Ovary (tissue), 9 donors: ENCODE results near the gene RNF41. TPM values are rescaled to one million over a fixed set of nuclear protein-coding genes. Genes with fewer than 3 reads are reported as not detected.

ENCODE experiments used
- DNase-seq, 5 donors: peaks; one replicate each; pipeline ENCODE4 v3.0.0-alpha.2; 2019 to 2020
- H3K27ac ChIP-seq, 2 donors: fragments of 200-600 bp; one replicate each; pipeline versions ENCODE4 v1.5.1 to v1.8.0; 2019 to 2022
- H3K27me3 ChIP-seq: fragments of 200-600 bp; one replicate; pipeline ENCODE4 v1.8.0; 2022
- H3K36me3 ChIP-seq: fragments of 200-600 bp; sonication (generic); one replicate; pipeline ENCODE4 v1.5.1; 2019
- H3K4me1 ChIP-seq: one replicate; pipeline ENCODE4 v1.8.1; 2013; ENCODE audit warnings: mild to moderate bottlenecking, moderate library complexity; ENCODE audit not compliant: insufficient read depth
- H3K4me3 ChIP-seq: fragments of 200-600 bp; sonication (generic); one replicate; pipeline ENCODE4 v1.5.1; 2017
- H3K9me3 ChIP-seq, 2 donors: fragments of 200-600 bp in 1 of 2; sonication (generic) in 1 of 2; one replicate each; pipeline versions ENCODE4 v1.5.1 to v1.8.1; 2013 to 2019; ENCODE audit warnings: mild to moderate bottlenecking in 1 of 2, moderate library complexity in 1 of 2
- CTCF ChIP-seq, 3 donors: fragments of 450-650 bp in 2 of 3; fragments of 200-600 bp in 1 of 3; IDR thresholded peaks; one replicate each; pipeline versions ENCODE4 v1.5.1 to v1.8.0; 2016 to 2022; ENCODE audit warnings: antibody characterized with exemption in 3 of 3, mild to moderate bottlenecking in 1 of 3
- EP300 ChIP-seq: sonication (generic); formaldehyde crosslinking; IDR thresholded peaks from one replicate; pipeline ENCODE4 v1.6.1; 2017; ENCODE audit warnings: antibody characterized with exemption
- POLR2A ChIP-seq: fragments of 450-650 bp; IDR thresholded peaks from one replicate; pipeline ENCODE4 v1.6.1; 2017; ENCODE audit warnings: antibody characterized with exemption, mild to moderate bottlenecking, moderate library complexity
- WGBS, 3 donors: extraction: QIAGEN DNeasy Blood & Tissue Kit in 1 of 3; methylation state at CpG; one replicate each; pipeline versions ENCODE4 v1.1.5 to v1.1.7; 2013 to 2017; 5-methylcytosine and 5-hydroxymethylcytosine counted together
- intact Hi-C, 4 donors: fragments of 100-400 bp; cut with DNase I; formaldehyde crosslinking; loops; one replicate each; pipeline versions ENCODE4 v1.11.0 to v1.15.1; 2022 to 2023
- polyA plus RNA-seq, 2 donors: library from polyadenylated mRNA; stranded (reverse); fragments of 200-250 nt in 1 of 2; fragments of 350-450 nt in 1 of 2; fragmentation: Illumina TruSeq in 1 of 2; extraction: RNeasy Lipid Tissue Mini Kit (QIAGEN cat#74804) in 1 of 2; gene quantifications; one replicate each; pipeline ENCODE4 v1.2.3, GENCODE V29; 2013 to 2014
- total RNA-seq, 7 donors: library from RNA; depleted of rRNA in 2 of 7; stranded (reverse); fragments of >200 nt in 2 of 7; fragmentation: NEBNext Ultra II Directional in 3 of 7; extraction: Animal tissue kit (Norgen Biotek cat#: 25700) in 3 of 7; gene quantifications; one replicate each; pipeline versions ENCODE4 v1.1.0 to v1.2.4, GENCODE V29; 2016 to 2023
- donor health status: DM: no; HTN: no; CAD: no; lungs with moderate emphysema.
- donor health status: DM: no; HTN: no; CAD: no.
- donor health status: Bipolar disorder and iron deficiency.
- donor health status: DM: yes; HTN: yes; CAD: no.
- donor health status: DM: no; HTN: no; CAD: no.
- donor health status: DM: yes; HTN: yes; CAD: no.

The RNF41 gene
- total and polyA plus RNA-seq, 9 donors, result 29.4 to 55.6 (median 40.6) TPM

GRCh38 chr12:56261503-56262232 lies 39.9 kb upstream of the RNF41 start:
- H3K9me3 ChIP-seq, result no peaks in the 10 kb centered on the region
- peaks cover 6% of the 10 kb centered on the region for H3K4me1 ChIP-seq
- DNase-seq, result no peak
- 80 to 85% (median 82%) methylated on average over 5 of the region's 5 CpGs for WGBS, 3 donors
- intact Hi-C loops, result no loop called here
- H3K36me3 ChIP-seq, result no peaks in the 10 kb centered on the region
- H3K4me3 ChIP-seq, result no peak overlapping the region
- no peak for TF ChIP-seq CTCF (IDR thresholded peaks at IDR 0.05)
- TF ChIP-seq EP300, result no peak
- no peak for TF ChIP-seq POLR2A
- H3K27me3 ChIP-seq, result no peaks in the 10 kb centered on the region
- no peak overlapping the region for H3K27ac ChIP-seq

GRCh38 chr12:56260921-56261320 lies 39.2 kb upstream of the RNF41 start:
- H3K36me3 ChIP-seq, result no peaks in the 10 kb centered on the region
- intact Hi-C loops, result no loop called here
- WGBS, 3 donors, result 77 to 84% (median 80%) methylated on average over 3 of the region's 3 CpGs

GRCh38 chr12:56260380-56260779 lies 38.7 kb upstream of the RNF41 start:
- intact Hi-C loops, result no loop called here
- 84 to 89% (median 87%) methylated on average over 8 of the region's 8 CpGs for WGBS, 3 donors
- Histone ChIP-seq H3K27ac (no peak overlapping the region), H3K27me3 (no peaks in the 10 kb centered on the region), H3K4me3 (no peak overlapping the region), H3K9me3 (no peaks in the 10 kb centered on the region), H3K36me3 (no peaks in the 10 kb centered on the region), H3K4me1 (peaks cover 4% of the 10 kb centered on the region)
- no peak for TF ChIP-seq CTCF (IDR thresholded peaks at IDR 0.05)
- no peak for TF ChIP-seq POLR2A
- TF ChIP-seq EP300, result no peak
- DNase-seq, result no peak

More at GRCh38 chr12:56260921-56261320, 39.2 kb upstream of the RNF41 start:
- Histone ChIP-seq H3K4me1 (peaks cover 4% of the 10 kb centered on the region), H3K9me3 (no peaks in the 10 kb centered on the region), H3K4me3 (no peak overlapping the region), H3K27me3 (no peaks in the 10 kb centered on the region), H3K27ac (no peak overlapping the region)
- TF ChIP-seq POLR2A (no peak), EP300 (no peak), CTCF (IDR thresholded peaks at IDR 0.05) (no peak)
- DNase-seq, result no peak

- H3K27ac ChIP-seq, result peak overlapping the region; percentile 41 to 87
- DNase-seq, result no peak
- H3K9me3 ChIP-seq, result no peaks in the 10 kb centered on the region
- 2 to 6% (median 5%) methylated on average over 9 of the region's 9 CpGs for WGBS, 3 donors
- no peaks in the 10 kb centered on the region for H3K27me3 ChIP-seq
- peak overlapping the region; percentile 88 for H3K4me3 ChIP-seq
- TF ChIP-seq CTCF (IDR thresholded peaks at IDR 0.05), result no peak
- no peak for TF ChIP-seq POLR2A
- no peak for TF ChIP-seq EP300
- peaks cover 4% of the 10 kb centered on the region for H3K4me1 ChIP-seq
- intact Hi-C loops, result no loop called here
- no peaks in the 10 kb centered on the region for H3K36me3 ChIP-seq
Observed at GRCh38 chr12:56258820-56259183, 37.1 kb upstream of the RNF41 start.
